H9 (cell line): ENCODE measurements around the gene TMEM145. TPM values are rescaled to one million over a fixed set of nuclear protein-coding genes. Genes with fewer than 3 reads are reported as not detected.
A peak's percentile ranks its signal among the peaks of the same experiment; 100 is the strongest.

Experiments
- DNase-seq: peaks from one replicate; pipeline ENCODE4 v3.0.0-alpha.2; 2017
- H2AFZ ChIP-seq: one replicate; pipeline ENCODE4 v1.6.1; 2013; ENCODE audit warnings: mild to moderate bottlenecking, low read length, control low read depth, moderate library complexity
- H2AK5ac ChIP-seq: 2 replicates; pipeline ENCODE4 v1.6.1; 2013; ENCODE audit warnings: low read length, control low read depth, mixed read lengths; ENCODE audit not compliant: insufficient read length
- H2BK120ac ChIP-seq: one replicate; pipeline ENCODE4 v1.6.1; 2013; ENCODE audit warnings: low read depth, mild to moderate bottlenecking, low read length, control low read depth, inconsistent platforms; ENCODE audit not compliant: poor library complexity, severe bottlenecking
- H2BK12ac ChIP-seq: 2 replicates; pipeline ENCODE4 v1.6.1; 2013; ENCODE audit warnings: low read length, control low read depth, mixed read lengths, low read depth; ENCODE audit not compliant: insufficient read length
- H2BK15ac ChIP-seq: 2 replicates; pipeline ENCODE4 v1.6.1; 2013; ENCODE audit warnings: low read depth, low read length, control low read depth
- H2BK20ac ChIP-seq: one replicate; pipeline ENCODE4 v1.6.1; 2013; ENCODE audit warnings: low read depth, mild to moderate bottlenecking, low read length, control low read depth, inconsistent platforms; ENCODE audit not compliant: poor library complexity, severe bottlenecking
- H2BK5ac ChIP-seq: 2 replicates; pipeline ENCODE4 v1.6.1; 2013; ENCODE audit warnings: low read length, control low read depth, mixed read lengths; ENCODE audit not compliant: insufficient read length
- H3K14ac ChIP-seq: 2 replicates; pipeline ENCODE4 v1.6.1; 2013; ENCODE audit warnings: low read length, control low read depth; ENCODE audit not compliant: insufficient read depth
- H3K18ac ChIP-seq: 2 replicates; pipeline ENCODE4 v1.6.1; 2013; ENCODE audit warnings: low read depth, mild to moderate bottlenecking, mixed read lengths, low read length, control low read depth; ENCODE audit not compliant: insufficient read length
- H3K23ac ChIP-seq: 2 replicates; pipeline ENCODE4 v1.6.1; 2013; ENCODE audit warnings: low read length, control low read depth, mixed read lengths, low read depth; ENCODE audit not compliant: insufficient read length
- H3K23me2 ChIP-seq: 2 replicates; pipeline ENCODE4 v1.6.1; 2013; ENCODE audit warnings: low read depth, mild to moderate bottlenecking, mixed read lengths, low read length, control low read depth; ENCODE audit not compliant: insufficient read length, poor library complexity, severe bottlenecking
- H3K27ac ChIP-seq: 2 replicates; pipeline ENCODE4 v1.5.1; 2013; ENCODE audit warnings: low read length, control low read depth, mixed read lengths, low read depth; ENCODE audit not compliant: insufficient read length
- H3K27me3 ChIP-seq: 2 replicates; pipeline ENCODE4 v1.6.1; 2013; ENCODE audit warnings: low read length, control low read depth, inconsistent platforms; ENCODE audit not compliant: insufficient read depth
- H3K4ac ChIP-seq: 2 replicates; pipeline ENCODE4 v1.6.1; 2013; ENCODE audit warnings: low read depth, mild to moderate bottlenecking, control low read depth, inconsistent platforms, low read length, moderate library complexity
- H3K4me1 ChIP-seq: 2 replicates; pipeline ENCODE4 v1.6.1; 2013; ENCODE audit warnings: low read length, control low read depth, inconsistent platforms; ENCODE audit not compliant: insufficient read depth
- H3K4me2 ChIP-seq: 2 replicates; pipeline ENCODE4 v1.6.1; 2013; ENCODE audit warnings: low read length, control low read depth, mixed read lengths; ENCODE audit not compliant: insufficient read length, insufficient read depth
- H3K56ac ChIP-seq: 2 replicates; pipeline ENCODE4 v1.6.1; 2013; ENCODE audit warnings: low read depth, mild to moderate bottlenecking, mixed read lengths, low read length, control low read depth; ENCODE audit not compliant: insufficient read length
- H3K79me1 ChIP-seq: 2 replicates; pipeline ENCODE4 v1.6.1; 2013; ENCODE audit warnings: low read depth, mild to moderate bottlenecking, moderate library complexity, low read length, control low read depth, inconsistent platforms; ENCODE audit not compliant: insufficient read depth, poor library complexity, severe bottlenecking
- H3K79me2 ChIP-seq: 2 replicates; pipeline ENCODE4 v1.6.1; 2013; ENCODE audit warnings: low read length, control low read depth, inconsistent platforms; ENCODE audit not compliant: insufficient read depth
- H3K9ac ChIP-seq: 2 replicates; pipeline ENCODE4 v1.6.1; 2013; ENCODE audit warnings: low read length, control low read depth, mixed read lengths; ENCODE audit not compliant: insufficient read length; ENCODE audit errors: extremely low read depth
- H3K9me3 ChIP-seq: one replicate; pipeline ENCODE4 v1.6.1; 2013; ENCODE audit warnings: low read depth, low read length, inconsistent platforms; ENCODE audit not compliant: control insufficient read depth
- H3T11ph ChIP-seq: one replicate; pipeline ENCODE4 v1.6.1; 2013; ENCODE audit warnings: mild to moderate bottlenecking, low read length, control low read depth, inconsistent platforms
- H4K20me1 ChIP-seq: one replicate; pipeline ENCODE4 v1.6.1; 2013; ENCODE audit not compliant: control insufficient read depth, insufficient read length, insufficient read depth
- H4K5ac ChIP-seq: 2 replicates; pipeline ENCODE4 v1.6.1; 2013; ENCODE audit warnings: low read depth, mild to moderate bottlenecking, mixed read lengths, low read length, control low read depth; ENCODE audit not compliant: insufficient read length
- H4K8ac ChIP-seq: replicated peaks from 2 replicates; pipeline ENCODE4 v1.6.1; 2013; ENCODE audit warnings: low read length, control low read depth, mixed read lengths, low read depth; ENCODE audit not compliant: insufficient read length
- H4K91ac ChIP-seq: 2 replicates; pipeline ENCODE4 v1.6.1; 2013; ENCODE audit warnings: low read depth, mild to moderate bottlenecking, moderate library complexity, mixed read lengths, low read length, control low read depth; ENCODE audit not compliant: insufficient read length
- H3K27ac Mint-ChIP-seq, 3 experiments: 2 replicates in 2 of 3; 3 replicates in 1 of 3; pipeline ENCODE4 v1.8.0; 2020 to 2021; ENCODE audit warnings: mixed read lengths in 3 of 3, mild to moderate bottlenecking in 1 of 3, moderate library complexity in 1 of 3
- H3K27me3 Mint-ChIP-seq: 2 replicates; pipeline ENCODE4 v1.8.0; 2021; ENCODE audit warnings: low read depth, mild to moderate bottlenecking, moderate library complexity, mixed read lengths
- H3K36me3 Mint-ChIP-seq, 3 experiments: 2 replicates in 2 of 3; 3 replicates in 1 of 3; pipeline ENCODE4 v1.8.0; 2020 to 2021; ENCODE audit warnings: low read depth in 3 of 3, mixed read lengths in 3 of 3; ENCODE audit not compliant: insufficient read depth in 1 of 3
- H3K4me1 Mint-ChIP-seq, 2 experiments: 2 replicates each; pipeline ENCODE4 v1.8.0; 2020; ENCODE audit warnings: mixed read lengths in 2 of 2
- H3K4me3 Mint-ChIP-seq, 2 experiments: 2 replicates in 1 of 2; 3 replicates in 1 of 2; pipeline ENCODE4 v1.8.0; 2020 to 2021; ENCODE audit warnings: mild to moderate bottlenecking in 2 of 2, mixed read lengths in 2 of 2, moderate library complexity in 1 of 2
- H3K9me3 Mint-ChIP-seq, 2 experiments: 2 replicates in 1 of 2; 3 replicates in 1 of 2; pipeline ENCODE4 v1.8.0; 2020; ENCODE audit warnings: mild to moderate bottlenecking in 2 of 2, mixed read lengths in 2 of 2, moderate library complexity in 1 of 2
- WGBS: extraction: QIAGEN DNeasy Blood & Tissue Kit; methylation state at CpG from one replicate; pipeline ENCODE4 v1.1.7; 2013; ENCODE audit warnings: missing lambda C conversion rate, low lambda C conversion rate, mixed read lengths; ENCODE audit not compliant: insufficient read length; ENCODE audit errors: extremely low coverage; 5-methylcytosine and 5-hydroxymethylcytosine counted together
- total RNA-seq: library from RNA; stranded (reverse); gene quantifications from 2 replicates; pipeline ENCODE4 v1.2.1, GENCODE V29; 2021
- TF ChIP-seq, protein P1 (sequence below): fragments of 200-600 bp; sonication (generic); conservative IDR thresholded peaks from 3 replicates; pipeline ENCODE4 v1.8.0; 2021; ENCODE audit warnings: antibody characterized with exemption, mild to moderate bottlenecking

Gene TMEM145
- total RNA-seq, 1 experiment from 2014 or later, result 4.5 TPM

DNA sequence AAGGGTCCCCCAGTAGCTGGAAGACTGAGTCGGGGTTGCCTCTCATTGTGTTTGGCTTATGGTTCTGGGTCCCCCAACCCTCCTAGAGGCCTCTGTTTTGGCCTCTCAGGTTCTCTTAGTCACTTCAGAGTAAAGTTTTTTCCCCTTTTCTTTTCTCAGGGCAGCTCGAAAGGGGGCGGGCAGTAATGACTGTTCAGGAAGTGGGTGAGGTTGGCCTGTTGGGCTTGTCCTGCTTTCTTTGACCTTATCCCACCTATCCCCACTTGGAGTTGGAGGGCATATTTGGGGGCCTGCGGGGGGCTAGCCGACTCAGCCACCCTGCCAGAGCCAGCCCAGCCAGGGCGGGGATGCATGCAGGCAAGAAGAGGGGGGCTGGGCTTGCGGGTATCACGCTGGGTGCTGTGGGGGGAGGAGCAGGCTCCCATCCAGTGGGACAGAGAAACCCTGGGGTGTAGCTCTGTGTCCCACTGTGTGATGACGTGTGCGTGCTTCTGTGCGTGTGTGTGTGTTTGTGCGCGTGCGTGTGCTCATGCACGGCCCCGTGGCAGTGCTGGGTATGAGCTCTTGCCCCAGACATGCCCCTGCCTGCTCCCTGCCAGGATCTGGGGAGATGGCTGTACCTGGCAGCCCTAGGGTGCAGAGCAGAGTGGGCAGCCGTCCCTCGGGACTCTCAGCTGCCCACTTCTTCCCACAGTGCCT is 42.6 kb upstream of the TMEM145 start:
- DNase-seq, result no peak
- no peak overlapping the region for H3K23ac ChIP-seq
- no peak overlapping the region for H3K14ac ChIP-seq
- H3K4me1 Mint-ChIP-seq, result peaks cover 20 to 25% of the 10 kb centered on the region in 2 experiments
- no peak overlapping the region for H3K56ac ChIP-seq
- no peak overlapping the region for H2BK120ac ChIP-seq
- no peaks in the 10 kb centered on the region for H3K27me3 ChIP-seq
- H3K4me1 ChIP-seq, result no peaks in the 10 kb centered on the region; the same call in 1 of the 2 replicates
- no peak overlapping the region for H4K8ac ChIP-seq
- H3K9ac ChIP-seq, result peak overlapping the region; percentile 12
- H3K27ac ChIP-seq, result no peak overlapping the region
- H3K79me2 ChIP-seq, result no peaks in the 10 kb centered on the region
- H2BK12ac ChIP-seq, result no peak overlapping the region
- no peak overlapping the region; a peak in 3 of 5 replicates for H3K4me3 Mint-ChIP-seq
- no peak overlapping the region for H2BK20ac ChIP-seq
- peaks cover 4 to 23% (median 16%) of the 10 kb centered on the region in 3 experiments; a peak in 6 of 7 replicates for H3K36me3 Mint-ChIP-seq
- H4K91ac ChIP-seq, result no peak overlapping the region
- no peak overlapping the region for H3K18ac ChIP-seq
- H3K23me2 ChIP-seq, result peaks cover 9% of the 10 kb centered on the region
- H2BK15ac ChIP-seq, result no peak overlapping the region
- H4K20me1 ChIP-seq, result no peaks in the 10 kb centered on the region
- H2AFZ ChIP-seq, result no peak overlapping the region
- H2AK5ac ChIP-seq, result no peak overlapping the region
- peak overlapping the region; percentile 92 for H3K4me2 ChIP-seq
- no peak overlapping the region for H2BK5ac ChIP-seq
- H3T11ph ChIP-seq, result no peak overlapping the region
- no peak overlapping the region for H3K4ac ChIP-seq
- WGBS, result no CpG with 5 or more reads among the region's 18 CpGs
- peak overlapping the region in 2 of 3 experiments; percentile 55 to 68; a peak in 3 of 7 replicates for H3K27ac Mint-ChIP-seq
- H3K9me3 Mint-ChIP-seq, result no peaks in the 10 kb centered on the region; a peak in 1 of 5 replicates
- no peaks in the 10 kb centered on the region for H3K9me3 ChIP-seq
- TF ChIP-seq, protein P1, sequence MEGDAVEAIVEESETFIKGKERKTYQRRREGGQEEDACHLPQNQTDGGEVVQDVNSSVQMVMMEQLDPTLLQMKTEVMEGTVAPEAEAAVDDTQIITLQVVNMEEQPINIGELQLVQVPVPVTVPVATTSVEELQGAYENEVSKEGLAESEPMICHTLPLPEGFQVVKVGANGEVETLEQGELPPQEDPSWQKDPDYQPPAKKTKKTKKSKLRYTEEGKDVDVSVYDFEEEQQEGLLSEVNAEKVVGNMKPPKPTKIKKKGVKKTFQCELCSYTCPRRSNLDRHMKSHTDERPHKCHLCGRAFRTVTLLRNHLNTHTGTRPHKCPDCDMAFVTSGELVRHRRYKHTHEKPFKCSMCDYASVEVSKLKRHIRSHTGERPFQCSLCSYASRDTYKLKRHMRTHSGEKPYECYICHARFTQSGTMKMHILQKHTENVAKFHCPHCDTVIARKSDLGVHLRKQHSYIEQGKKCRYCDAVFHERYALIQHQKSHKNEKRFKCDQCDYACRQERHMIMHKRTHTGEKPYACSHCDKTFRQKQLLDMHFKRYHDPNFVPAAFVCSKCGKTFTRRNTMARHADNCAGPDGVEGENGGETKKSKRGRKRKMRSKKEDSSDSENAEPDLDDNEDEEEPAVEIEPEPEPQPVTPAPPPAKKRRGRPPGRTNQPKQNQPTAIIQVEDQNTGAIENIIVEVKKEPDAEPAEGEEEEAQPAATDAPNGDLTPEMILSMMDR, result no peak
- no peaks in the 10 kb centered on the region for H3K27me3 Mint-ChIP-seq
- H3K79me1 ChIP-seq, result no peaks in the 10 kb centered on the region
- no peak overlapping the region for H4K5ac ChIP-seq
